ENCODE data around the gene CYP19A1.

DNA sequence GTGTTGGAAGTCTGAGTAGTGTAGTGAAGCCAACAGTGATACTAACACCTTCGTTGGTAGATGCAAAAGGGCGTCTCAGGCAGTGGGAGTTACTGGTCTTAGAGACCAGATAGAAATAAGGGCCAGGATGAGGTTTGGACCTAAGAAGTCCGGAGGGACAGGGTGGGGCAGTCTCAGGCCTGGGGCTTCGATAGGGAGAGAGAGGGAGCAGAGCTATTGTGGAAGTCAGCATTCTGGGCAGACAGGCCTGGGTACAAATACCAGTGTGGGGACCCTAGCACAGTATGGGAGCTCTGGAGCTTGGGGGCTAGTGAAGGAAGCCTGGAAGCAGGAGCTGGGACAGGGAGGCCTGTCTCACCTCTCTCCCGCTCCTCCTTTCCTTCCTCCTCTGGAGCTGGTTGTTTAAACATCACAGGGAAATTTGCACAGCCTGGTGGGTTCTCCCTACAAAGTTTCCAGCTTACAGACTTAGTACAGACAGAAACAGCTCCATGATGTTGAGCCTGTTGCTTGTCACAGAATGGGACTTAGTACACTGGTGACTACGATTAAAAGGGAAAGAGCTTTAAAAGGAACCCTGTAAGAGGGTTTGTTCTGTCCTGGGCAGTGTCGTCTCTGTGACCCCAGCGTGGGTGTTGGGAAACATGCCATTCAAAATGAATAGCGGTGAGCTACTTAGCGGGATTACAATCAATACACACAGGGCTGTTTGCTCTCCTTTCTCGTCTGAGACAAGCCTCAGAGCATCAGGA, 167.3 kb downstream of the CYP19A1 start:
- TF ChIP-seq CTCF (IDR thresholded peaks at IDR 0.05; ENCODE audit: poor library complexity), result no peak
- no peak for TF ChIP-seq EZH2 (IDR thresholded peaks at IDR 0.05; ENCODE audit: borderline replicate concordance)
- no peak for TF ChIP-seq EZH2phosphoT487 (IDR thresholded peaks at IDR 0.05; ENCODE audit: low read depth, severe bottlenecking, unreplicated experiment)
